DOHH2 (cell line): ENCODE results near the gene CTNS.

Experiments
- H3F3A ChIP-seq: fragments of 200-600 bp; sonication (generic), shearing (Covaris generic); 2 replicates; pipeline ENCODE4 v1.6.0; 2016; ENCODE audit warnings: antibody characterized with exemption, mild to moderate bottlenecking; ENCODE audit not compliant: control insufficient read depth, insufficient read depth
- H3K27ac ChIP-seq: fragments of 200-600 bp; sonication (generic); 2 replicates; pipeline ENCODE4 v1.5.1; 2014; ENCODE audit warnings: low read depth, mild to moderate bottlenecking, low read length, moderate library complexity
- H3K27me3 ChIP-seq: fragments of 200-600 bp; sonication (generic); 2 replicates; pipeline ENCODE4 v1.6.1; 2014; ENCODE audit warnings: mild to moderate bottlenecking, low read length, mixed read lengths; ENCODE audit not compliant: control insufficient read depth
- H3K36me3 ChIP-seq: fragments of 200-600 bp; sonication (generic); 2 replicates; pipeline ENCODE4 v1.6.1; 2014; ENCODE audit warnings: mild to moderate bottlenecking, low read length, moderate library complexity, mixed read lengths; ENCODE audit not compliant: control insufficient read depth
- H3K4me1 ChIP-seq: fragments of 200-600 bp; sonication (generic); 2 replicates; pipeline ENCODE4 v1.6.1; 2014; ENCODE audit warnings: mild to moderate bottlenecking, low read length, mixed read lengths; ENCODE audit not compliant: control insufficient read depth
- H3K4me2 ChIP-seq: fragments of 200-600 bp; sonication (generic); 2 replicates; pipeline ENCODE4 v1.6.0; 2014; ENCODE audit warnings: mild to moderate bottlenecking, low read length, moderate library complexity
- H3K4me3 ChIP-seq: fragments of 200-600 bp; sonication (generic); 2 replicates; pipeline ENCODE4 v1.5.1; 2014; ENCODE audit warnings: mild to moderate bottlenecking, low read length, mixed read lengths
- H3K79me2 ChIP-seq: fragments of 200-600 bp; sonication (generic); 2 replicates; pipeline ENCODE4 v1.6.1; 2014; ENCODE audit warnings: mild to moderate bottlenecking, low read length, mixed read lengths; ENCODE audit not compliant: control insufficient read depth
- H3K9me2 ChIP-seq: fragments of 200-600 bp; sonication (generic); replicated peaks from 2 replicates; pipeline ENCODE4 v1.6.1; 2014; ENCODE audit warnings: mild to moderate bottlenecking, low read length, mixed read lengths; ENCODE audit not compliant: control insufficient read depth
- H3K9me3 ChIP-seq: fragments of 200-600 bp; sonication (generic); 2 replicates; pipeline ENCODE4 v1.6.1; 2014; ENCODE audit warnings: antibody characterized with exemption, low read length, mixed read lengths; ENCODE audit not compliant: control insufficient read depth, insufficient read depth
- H4K20me1 ChIP-seq: fragments of 200-600 bp; sonication (generic); 2 replicates; pipeline ENCODE4 v1.6.0; 2014; ENCODE audit warnings: low read depth, mild to moderate bottlenecking, antibody characterized with exemption, low read length, moderate library complexity; ENCODE audit not compliant: control insufficient read depth, insufficient read depth
- CTCF ChIP-seq: fragments of 200-600 bp; sonication (generic); IDR thresholded peaks from one replicate; pipeline ENCODE4 v1.5.1; 2014; ENCODE audit warnings: antibody characterized with exemption, mild to moderate bottlenecking, low read depth, low read length; ENCODE audit not compliant: poor library complexity, severe bottlenecking
- EZH2phosphoT487 ChIP-seq: fragments of 200-600 bp; sonication (generic); IDR thresholded peaks from 2 replicates; pipeline ENCODE4 v1.6.1; 2017; ENCODE audit warnings: borderline replicate concordance, mild to moderate bottlenecking, antibody characterized with exemption, low read length, moderate library complexity, mixed read lengths

CTNS gene

GRCh38 chr17:3695129-3695722, 58.7 kb downstream of the CTNS start:
- H3K9me3 ChIP-seq = peaks cover 5% of the 10 kb centered on the region
- peaks cover 5% of the 10 kb centered on the region; the same call in 1 of the 2 replicates for H4K20me1 ChIP-seq
- H3K4me1 ChIP-seq = peaks cover 46% of the 10 kb centered on the region
- H3K9me2 ChIP-seq = no peaks in the 10 kb centered on the region
- H3K79me2 ChIP-seq = peaks cover 57% of the 10 kb centered on the region
- no peaks in the 10 kb centered on the region for H3K27me3 ChIP-seq
- TF ChIP-seq EZH2phosphoT487 (no peak), CTCF (no peak)
- no peaks in the 10 kb centered on the region for H3F3A ChIP-seq
- peak overlapping the region; percentile 85 for H3K4me2 ChIP-seq
- peak overlapping the region; percentile 92 for H3K4me3 ChIP-seq
- peak overlapping the region; percentile 82 for H3K27ac ChIP-seq
- peaks cover 40% of the 10 kb centered on the region for H3K36me3 ChIP-seq

- Histone ChIP-seq H3K9me3 (peaks cover 5% of the 10 kb centered on the region), H3K27me3 (no peaks in the 10 kb centered on the region), H4K20me1 (peaks cover 5% of the 10 kb centered on the region; the same call in 1 of the 2 replicates), H3K4me2 (peak within 1 kb of the TSS; percentile 85), H3K4me1 (peaks cover 40% of the 10 kb centered on the region), H3K27ac (peak within 1 kb of the TSS; percentile 82), H3F3A (no peaks in the 10 kb centered on the region), H3K36me3 (peaks cover 33% of the 10 kb centered on the region), H3K4me3 (peak within 1 kb of the TSS; percentile 92), H3K79me2 (peaks cover 51% of the 10 kb centered on the region), H3K9me2 (no peaks in the 10 kb centered on the region)
- TF ChIP-seq EZH2phosphoT487 (no peak), CTCF (no peak)
Observed at GRCh38 chr17:3695723-3696411, 59.3 kb downstream of the CTNS start, which contains the start of gene P2RX5. Gene P2RX5 (minus strand): TSS chr17:3696155. CDS start chr17:3696005, 150 bp downstream.

GRCh38 chr17:3697103-3697476, 60.5 kb downstream of the CTNS start:
- peaks cover 5% of the 10 kb centered on the region; the same call in 1 of the 2 replicates for H4K20me1 ChIP-seq
- H3K4me1 ChIP-seq = peaks cover 29% of the 10 kb centered on the region
- no peaks in the 10 kb centered on the region for H3F3A ChIP-seq
- H3K27ac ChIP-seq = no peak overlapping the region
- peaks cover 24% of the 10 kb centered on the region for H3K36me3 ChIP-seq
- peaks cover 5% of the 10 kb centered on the region for H3K9me3 ChIP-seq
- H3K4me3 ChIP-seq = no peak overlapping the region; the same call in 1 of the 2 replicates
- H3K27me3 ChIP-seq = no peaks in the 10 kb centered on the region
- H3K79me2 ChIP-seq = peaks cover 39% of the 10 kb centered on the region
- peak overlapping the region; percentile 85; the same call in 1 of the 2 replicates for H3K4me2 ChIP-seq
- no peaks in the 10 kb centered on the region for H3K9me2 ChIP-seq
- no peak for TF ChIP-seq EZH2phosphoT487
- no peak for TF ChIP-seq CTCF
